GM21528 (cell line): ENCODE measurements around the gene MAP1LC3B.
A peak's percentile ranks its signal among the peaks of the same experiment; 100 is the strongest.
"Not testable (repeated sequence)": the region's sequence is repeated elsewhere in the genome, so short reads cannot be mapped to it uniquely, and the experiment has no call there.

Source experiments
- ATAC-seq: cut with Tn5 transposase; IDR thresholded peaks from one replicate; pipeline ENCODE4 v1.9.1; 2021; ENCODE audit warnings: mild to moderate bottlenecking, moderate library complexity; ENCODE audit not compliant: unreplicated experiment, low FRiP score

MAP1LC3B gene

GRCh38 chr16:87379312-87379752, 12.8 kb upstream of the MAP1LC3B start:
- not testable (repeated sequence) for ATAC-seq

DNA sequence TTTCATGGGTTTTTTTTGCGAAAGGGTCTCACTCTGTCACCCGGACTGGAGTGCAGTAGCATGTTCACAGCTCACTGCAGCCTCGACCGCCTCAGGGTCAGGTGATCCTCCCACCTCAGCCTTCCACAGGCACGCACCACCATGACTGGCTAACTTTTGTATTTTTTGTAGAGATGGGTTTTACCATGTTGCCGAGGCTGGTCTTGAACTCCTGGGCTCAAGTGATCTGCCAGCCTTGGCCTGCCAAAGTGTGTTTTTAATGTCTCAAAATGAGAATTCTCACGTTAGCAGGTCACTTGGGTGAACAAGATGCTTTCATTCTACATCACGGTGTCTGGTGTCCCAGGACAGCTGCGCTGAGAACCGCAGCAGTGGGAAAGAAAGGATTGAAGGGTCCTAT, 11.7 kb upstream of the MAP1LC3B start:
- no peak for ATAC-seq

GRCh38 chr16:87380881-87381280, 11.3 kb upstream of the MAP1LC3B start:
- no peak for ATAC-seq

DNA sequence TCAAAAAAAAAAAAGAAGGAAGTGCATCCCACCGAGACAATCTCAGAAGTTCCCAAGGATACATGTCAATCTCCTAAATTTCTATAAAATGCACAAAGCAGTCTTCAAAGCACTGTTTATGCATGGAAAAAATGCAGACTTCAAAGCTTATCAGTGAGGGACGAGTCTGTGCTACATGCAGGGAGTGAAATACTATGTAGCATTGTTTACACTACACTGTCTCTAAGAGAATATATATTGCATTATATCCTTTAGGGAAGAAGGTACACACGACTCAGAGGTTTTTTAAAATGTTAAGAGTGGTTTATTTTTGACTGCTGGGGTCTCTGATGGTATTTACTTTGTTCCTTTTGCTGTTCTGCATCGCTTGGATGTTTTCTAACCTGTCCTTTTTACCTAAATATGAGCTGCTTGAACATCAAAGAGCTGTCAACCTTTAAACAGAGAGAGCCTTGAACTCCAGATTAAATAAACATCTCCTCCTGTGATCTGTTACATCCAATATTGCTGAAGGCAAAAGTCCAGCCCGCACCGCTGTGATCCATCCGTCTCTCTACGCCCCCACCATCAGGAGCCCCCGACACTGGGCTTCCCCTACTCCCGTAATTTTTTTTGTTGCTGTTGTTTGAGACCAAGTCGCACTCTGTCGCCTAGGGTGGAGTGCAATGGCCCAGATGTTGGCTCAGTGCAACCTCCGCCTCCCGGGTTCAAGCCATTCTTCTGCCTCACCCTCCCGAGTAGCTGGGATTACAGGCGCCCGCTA, 9.9 kb upstream of the MAP1LC3B start:
- no peak for ATAC-seq

- ATAC-seq: peak; percentile 50
Observed at GRCh38 chr16:87383505-87384161, 8.5 kb upstream of the MAP1LC3B start, which contains the start of gene FBXO31. Gene FBXO31 (minus strand): TSS chr16:87383776. CDS start chr16:87383744, 32 bp downstream.

DNA sequence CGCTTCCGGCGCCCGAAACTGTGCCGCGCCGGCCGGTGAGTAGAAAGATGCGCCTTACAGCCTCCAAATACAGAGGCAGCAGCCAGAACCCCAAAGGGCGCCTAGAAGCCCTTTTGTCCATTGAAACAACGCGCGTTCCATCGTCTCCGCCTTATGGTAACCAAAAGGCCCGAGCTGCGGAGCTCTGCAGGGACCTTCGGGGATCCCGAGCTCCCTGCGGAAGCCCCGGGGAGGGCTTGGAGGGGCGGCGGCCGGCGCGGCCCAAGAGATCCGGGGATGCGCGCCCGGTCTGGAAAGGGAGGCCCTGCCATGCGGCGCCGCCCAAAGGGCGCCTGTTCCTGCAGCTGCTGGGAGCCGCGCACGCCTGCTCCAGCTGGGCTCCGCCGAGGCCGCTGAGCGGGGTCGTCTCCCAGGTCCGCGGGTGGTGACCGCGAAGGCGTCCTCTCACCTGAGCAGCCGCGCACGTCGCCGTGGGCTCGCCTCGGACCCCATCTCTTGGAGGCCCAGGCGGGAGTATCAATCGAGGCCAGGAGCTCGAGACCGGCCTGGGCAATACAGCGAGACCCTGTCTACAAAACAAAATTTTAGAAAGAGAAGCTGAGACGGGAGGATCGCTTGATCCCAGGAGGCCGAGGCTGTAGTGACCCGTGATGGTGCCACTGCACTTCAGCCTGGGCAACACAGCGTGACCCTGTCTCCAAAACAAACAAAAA, 7.8 kb upstream of the MAP1LC3B start:
- ATAC-seq: peak; percentile 15

GRCh38 chr16:87384875-87385167, 7.3 kb upstream of the MAP1LC3B start:
- not testable (repeated sequence) for ATAC-seq

- peak; percentile 40 for ATAC-seq
Observed at GRCh38 chr16:87387942-87388817, 4.0 kb upstream of the MAP1LC3B start.

DNA sequence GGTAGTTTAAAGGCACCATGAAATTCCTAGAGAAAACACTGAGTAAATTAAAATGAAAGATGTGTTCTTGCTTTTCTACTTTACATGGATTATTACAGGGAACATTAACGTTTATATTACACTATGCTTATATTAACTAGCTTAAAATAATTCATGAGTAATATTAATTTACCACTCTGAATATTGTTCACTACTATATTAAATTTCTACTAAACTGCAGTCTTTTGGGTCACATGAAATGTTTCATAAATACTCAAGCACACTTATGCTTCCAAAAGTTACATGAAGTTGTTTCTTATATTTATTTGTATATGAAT, 3.4 kb upstream of the MAP1LC3B start:
- ATAC-seq: no peak

- no peak for ATAC-seq
Observed at GRCh38 chr16:87389245-87389644, 2.9 kb upstream of the MAP1LC3B start.

DNA sequence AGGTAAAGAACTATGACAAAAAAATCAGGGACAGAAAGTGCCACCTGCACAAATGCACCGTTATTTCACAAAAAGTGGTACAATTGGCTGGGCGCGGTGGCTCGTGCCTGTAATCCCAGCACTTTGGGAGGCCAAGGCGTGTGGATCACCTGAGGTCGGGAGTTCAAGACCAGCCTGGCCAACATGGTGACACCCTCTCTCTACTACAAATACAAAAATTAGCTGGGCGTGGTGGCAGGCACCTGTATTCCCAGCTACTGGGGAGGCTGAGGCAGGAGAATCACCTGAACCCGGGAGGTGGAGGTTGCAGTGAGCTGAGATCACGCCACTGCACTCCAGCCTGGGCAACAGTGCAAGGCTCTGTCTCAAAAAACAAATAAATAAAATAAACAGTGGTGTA, 2.2 kb upstream of the MAP1LC3B start:
- ATAC-seq: not testable (repeated sequence)

- no peak for ATAC-seq
Observed at GRCh38 chr16:87390641-87391323, 1.4 kb upstream of the MAP1LC3B start.

- ATAC-seq: no peak
Observed at GRCh38 chr16:87391324-87391949, 699 bp upstream of the MAP1LC3B start.

- no peak for ATAC-seq
Observed at GRCh38 chr16:87392821-87393679, 914 bp downstream of the MAP1LC3B start.

DNA sequence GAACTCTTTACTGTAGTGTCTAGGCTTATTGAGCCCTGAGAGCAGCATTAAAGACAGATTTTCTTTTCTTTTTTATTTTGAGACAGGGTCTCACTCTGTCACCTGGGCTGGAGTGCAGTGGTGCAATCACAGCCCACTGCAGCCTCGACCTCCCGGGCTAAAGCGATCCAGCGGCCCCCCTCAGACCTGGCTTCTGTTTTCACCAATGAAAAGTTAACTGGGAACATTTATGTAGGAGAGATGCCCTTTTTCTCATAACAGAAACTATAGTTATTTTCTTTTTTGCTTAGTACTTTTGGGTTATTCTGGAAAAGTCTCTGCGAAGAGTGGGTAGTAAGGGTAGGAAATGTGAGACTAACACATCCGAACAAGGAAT, 1.5 kb downstream of the MAP1LC3B start:
- no peak for ATAC-seq

DNA sequence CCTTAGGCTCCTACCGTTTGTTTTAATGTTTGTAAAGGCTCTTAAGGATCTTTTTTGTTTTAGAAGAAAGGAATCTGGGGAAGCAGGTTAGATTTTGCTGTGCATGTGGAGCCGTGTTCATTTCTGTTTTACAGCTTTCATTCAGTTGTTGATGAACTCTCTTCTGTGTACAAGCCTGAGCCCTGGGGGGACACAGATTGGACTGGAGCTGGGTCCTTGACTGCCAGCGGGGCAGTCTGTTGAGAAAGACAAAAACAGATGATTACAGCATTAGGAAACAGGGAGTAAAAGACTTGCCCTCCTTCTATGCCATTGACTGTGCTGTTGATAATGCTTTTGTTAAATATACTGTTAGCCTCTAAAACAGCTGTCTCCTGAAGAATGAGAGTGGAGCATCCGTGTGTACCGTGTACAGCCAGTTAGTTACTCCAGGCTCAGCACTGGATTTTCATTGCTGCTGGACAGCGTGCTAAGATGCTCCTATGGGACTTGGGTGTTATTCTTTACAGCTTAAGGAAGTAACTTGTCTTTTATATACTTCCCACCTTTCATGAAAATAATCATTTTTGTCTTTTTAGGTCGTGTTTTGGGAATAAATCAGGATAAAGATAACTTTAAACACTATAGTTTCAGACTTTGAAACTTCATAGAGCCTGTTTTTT, 3.2 kb downstream of the MAP1LC3B start:
- ATAC-seq: no peak

GRCh38 chr16:87404764-87405625, 12.9 kb downstream of the MAP1LC3B start:
- ATAC-seq: no peak
